A549 (cell line): ENCODE measurements around the gene CCSER1.

Experiments
- CEBPB ChIP-seq, 2 experiments: fragments of >200 bp in 1 of 2; sonication (Bioruptor Twin) in 1 of 2; formaldehyde crosslinking in 1 of 2; IDR thresholded peaks; 2 replicates each; pipeline ENCODE4 v1.6.1; 2012 to 2016
- ESRRA ChIP-seq: fragments of 150-350 bp; IDR thresholded peaks from 2 replicates; pipeline ENCODE4 v1.6.1; 2014; ENCODE audit warnings: mild to moderate bottlenecking, low read length, borderline replicate concordance
- JUNB ChIP-seq: fragments of >200 bp; sonication (Bioruptor Twin); formaldehyde crosslinking; IDR thresholded peaks from 2 replicates; pipeline ENCODE4 v1.6.1; 2016
- MAFK ChIP-seq: fragments of 450-650 bp; IDR thresholded peaks from 2 replicates; pipeline ENCODE4 v1.6.1; 2014; ENCODE audit not compliant: partially characterized antibody
- POLR2A ChIP-seq: IDR thresholded peaks from 2 replicates; pipeline ENCODE4 v1.6.1; 2012; ENCODE audit warnings: mild to moderate bottlenecking, low read length
- TF ChIP-seq, protein P1 (sequence below): fragments of >200 bp; sonication (Bioruptor Twin); formaldehyde crosslinking; IDR thresholded peaks from 3 replicates; pipeline ENCODE4 v1.5.1; 2016
- TF ChIP-seq, protein P2 (sequence below): fragments of 200-600 bp; sonication (generic); IDR thresholded peaks from 2 replicates; pipeline ENCODE4 v1.6.1; 2016; ENCODE audit warnings: antibody characterized with exemption, mild to moderate bottlenecking, moderate library complexity
- TF ChIP-seq, protein P3 (sequence below): fragments of 450-650 bp; IDR thresholded peaks from 2 replicates; pipeline ENCODE4 v1.6.1; 2014; ENCODE audit warnings: antibody characterized with exemption

DNA sequence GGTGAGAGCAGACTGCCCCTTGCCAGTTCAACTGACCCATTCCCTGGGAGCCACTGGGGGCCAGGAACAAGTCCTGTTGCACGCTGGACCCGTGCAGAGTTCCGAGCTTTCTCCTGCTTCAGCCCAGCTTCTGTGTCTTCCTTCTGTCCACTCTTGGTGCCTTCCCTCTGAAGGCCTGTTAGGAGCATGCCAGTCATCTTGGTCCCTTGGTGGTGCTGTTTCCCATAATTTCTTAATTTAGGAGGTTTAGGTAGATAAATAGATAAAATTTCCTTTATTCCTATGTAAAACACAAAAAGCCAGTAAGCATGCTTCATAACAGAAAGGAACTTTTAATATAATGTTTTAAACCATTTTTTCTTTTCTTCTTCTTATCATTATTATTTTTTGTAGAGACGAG, 672.7 kb downstream of the CCSER1 start:
- TF ChIP-seq JUNB = no peak
- TF ChIP-seq, protein P1, sequence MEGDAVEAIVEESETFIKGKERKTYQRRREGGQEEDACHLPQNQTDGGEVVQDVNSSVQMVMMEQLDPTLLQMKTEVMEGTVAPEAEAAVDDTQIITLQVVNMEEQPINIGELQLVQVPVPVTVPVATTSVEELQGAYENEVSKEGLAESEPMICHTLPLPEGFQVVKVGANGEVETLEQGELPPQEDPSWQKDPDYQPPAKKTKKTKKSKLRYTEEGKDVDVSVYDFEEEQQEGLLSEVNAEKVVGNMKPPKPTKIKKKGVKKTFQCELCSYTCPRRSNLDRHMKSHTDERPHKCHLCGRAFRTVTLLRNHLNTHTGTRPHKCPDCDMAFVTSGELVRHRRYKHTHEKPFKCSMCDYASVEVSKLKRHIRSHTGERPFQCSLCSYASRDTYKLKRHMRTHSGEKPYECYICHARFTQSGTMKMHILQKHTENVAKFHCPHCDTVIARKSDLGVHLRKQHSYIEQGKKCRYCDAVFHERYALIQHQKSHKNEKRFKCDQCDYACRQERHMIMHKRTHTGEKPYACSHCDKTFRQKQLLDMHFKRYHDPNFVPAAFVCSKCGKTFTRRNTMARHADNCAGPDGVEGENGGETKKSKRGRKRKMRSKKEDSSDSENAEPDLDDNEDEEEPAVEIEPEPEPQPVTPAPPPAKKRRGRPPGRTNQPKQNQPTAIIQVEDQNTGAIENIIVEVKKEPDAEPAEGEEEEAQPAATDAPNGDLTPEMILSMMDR = no peak
- TF ChIP-seq MAFK = no peak
- TF ChIP-seq ESRRA = no peak
- no peak for TF ChIP-seq POLR2A
- TF ChIP-seq, protein P2, sequence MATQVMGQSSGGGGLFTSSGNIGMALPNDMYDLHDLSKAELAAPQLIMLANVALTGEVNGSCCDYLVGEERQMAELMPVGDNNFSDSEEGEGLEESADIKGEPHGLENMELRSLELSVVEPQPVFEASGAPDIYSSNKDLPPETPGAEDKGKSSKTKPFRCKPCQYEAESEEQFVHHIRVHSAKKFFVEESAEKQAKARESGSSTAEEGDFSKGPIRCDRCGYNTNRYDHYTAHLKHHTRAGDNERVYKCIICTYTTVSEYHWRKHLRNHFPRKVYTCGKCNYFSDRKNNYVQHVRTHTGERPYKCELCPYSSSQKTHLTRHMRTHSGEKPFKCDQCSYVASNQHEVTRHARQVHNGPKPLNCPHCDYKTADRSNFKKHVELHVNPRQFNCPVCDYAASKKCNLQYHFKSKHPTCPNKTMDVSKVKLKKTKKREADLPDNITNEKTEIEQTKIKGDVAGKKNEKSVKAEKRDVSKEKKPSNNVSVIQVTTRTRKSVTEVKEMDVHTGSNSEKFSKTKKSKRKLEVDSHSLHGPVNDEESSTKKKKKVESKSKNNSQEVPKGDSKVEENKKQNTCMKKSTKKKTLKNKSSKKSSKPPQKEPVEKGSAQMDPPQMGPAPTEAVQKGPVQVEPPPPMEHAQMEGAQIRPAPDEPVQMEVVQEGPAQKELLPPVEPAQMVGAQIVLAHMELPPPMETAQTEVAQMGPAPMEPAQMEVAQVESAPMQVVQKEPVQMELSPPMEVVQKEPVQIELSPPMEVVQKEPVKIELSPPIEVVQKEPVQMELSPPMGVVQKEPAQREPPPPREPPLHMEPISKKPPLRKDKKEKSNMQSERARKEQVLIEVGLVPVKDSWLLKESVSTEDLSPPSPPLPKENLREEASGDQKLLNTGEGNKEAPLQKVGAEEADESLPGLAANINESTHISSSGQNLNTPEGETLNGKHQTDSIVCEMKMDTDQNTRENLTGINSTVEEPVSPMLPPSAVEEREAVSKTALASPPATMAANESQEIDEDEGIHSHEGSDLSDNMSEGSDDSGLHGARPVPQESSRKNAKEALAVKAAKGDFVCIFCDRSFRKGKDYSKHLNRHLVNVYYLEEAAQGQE = no peak
- TF ChIP-seq CEBPB (IDR thresholded peaks at IDR 0.05) = no peak
- TF ChIP-seq, protein P3, sequence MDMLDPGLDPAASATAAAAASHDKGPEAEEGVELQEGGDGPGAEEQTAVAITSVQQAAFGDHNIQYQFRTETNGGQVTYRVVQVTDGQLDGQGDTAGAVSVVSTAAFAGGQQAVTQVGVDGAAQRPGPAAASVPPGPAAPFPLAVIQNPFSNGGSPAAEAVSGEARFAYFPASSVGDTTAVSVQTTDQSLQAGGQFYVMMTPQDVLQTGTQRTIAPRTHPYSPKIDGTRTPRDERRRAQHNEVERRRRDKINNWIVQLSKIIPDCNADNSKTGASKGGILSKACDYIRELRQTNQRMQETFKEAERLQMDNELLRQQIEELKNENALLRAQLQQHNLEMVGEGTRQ = no peak
